NCI-H226 (cell line): ENCODE measurements around the gene RFXANK.
A peak's percentile ranks its signal among the peaks of the same experiment; 100 is the strongest.
"Not testable (repeated sequence)": the region's sequence is repeated elsewhere in the genome, so short reads cannot be mapped to it uniquely, and the experiment has no call there.

Source experiments
- DNase-seq: peaks from one replicate; pipeline ENCODE4 v3.0.0-alpha.2; 2015

Gene RFXANK, protein sequence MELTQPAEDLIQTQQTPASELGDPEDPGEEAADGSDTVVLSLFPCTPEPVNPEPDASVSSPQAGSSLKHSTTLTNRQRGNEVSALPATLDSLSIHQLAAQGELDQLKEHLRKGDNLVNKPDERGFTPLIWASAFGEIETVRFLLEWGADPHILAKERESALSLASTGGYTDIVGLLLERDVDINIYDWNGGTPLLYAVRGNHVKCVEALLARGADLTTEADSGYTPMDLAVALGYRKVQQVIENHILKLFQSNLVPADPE

DNA sequence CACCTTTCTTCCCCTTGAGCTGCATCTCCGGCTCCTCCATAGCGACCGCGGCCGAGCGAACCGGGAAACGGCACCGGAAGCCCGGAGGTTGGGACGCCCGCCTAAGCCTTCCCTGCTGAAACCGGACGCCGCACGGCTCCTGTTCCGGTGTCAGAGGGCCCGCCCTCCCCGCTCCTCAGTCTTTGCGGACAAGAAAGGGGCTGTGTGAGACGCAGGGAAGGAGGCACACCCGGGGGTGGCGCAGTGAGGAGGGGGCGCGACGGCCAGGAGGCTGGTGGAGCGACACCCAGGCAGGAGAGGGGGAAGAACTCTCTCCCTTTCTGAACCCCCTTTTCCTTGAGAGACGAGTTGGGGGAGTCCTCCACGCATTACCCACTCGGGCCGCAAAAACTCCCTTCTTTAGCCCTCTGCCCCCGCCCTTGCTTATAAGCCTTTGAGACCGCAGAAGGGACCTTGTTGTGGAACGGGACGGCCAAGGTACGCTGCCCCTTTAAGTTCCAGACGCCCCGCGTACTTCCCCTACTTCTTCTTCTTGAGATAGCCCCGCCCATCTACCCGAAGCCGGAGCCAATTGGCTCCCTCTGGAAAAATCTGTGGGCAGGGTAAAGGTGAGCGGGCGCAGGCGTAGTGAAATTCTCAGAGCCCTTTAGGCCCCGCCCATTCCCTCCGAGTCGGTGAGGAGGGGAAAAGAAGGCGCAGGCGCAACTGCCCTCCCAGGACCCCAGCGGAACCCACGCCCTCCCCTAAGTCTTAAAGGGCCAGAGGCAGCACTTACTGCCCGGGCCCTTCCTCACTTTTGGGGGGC is at the start of gene RFXANK, which contains the start of gene BORCS8:
Gene RFXANK, plus strand, starts transcription at position 181 of the 805 bp plus-strand sequence. CDS start 1,689 bp downstream, outside the sequence.
Gene BORCS8, minus strand, starts transcription at position 75 of the 805 bp plus-strand sequence. Its CDS starts 35 bp downstream, at position 40.
- peak; percentile 95 for DNase-seq

DNA sequence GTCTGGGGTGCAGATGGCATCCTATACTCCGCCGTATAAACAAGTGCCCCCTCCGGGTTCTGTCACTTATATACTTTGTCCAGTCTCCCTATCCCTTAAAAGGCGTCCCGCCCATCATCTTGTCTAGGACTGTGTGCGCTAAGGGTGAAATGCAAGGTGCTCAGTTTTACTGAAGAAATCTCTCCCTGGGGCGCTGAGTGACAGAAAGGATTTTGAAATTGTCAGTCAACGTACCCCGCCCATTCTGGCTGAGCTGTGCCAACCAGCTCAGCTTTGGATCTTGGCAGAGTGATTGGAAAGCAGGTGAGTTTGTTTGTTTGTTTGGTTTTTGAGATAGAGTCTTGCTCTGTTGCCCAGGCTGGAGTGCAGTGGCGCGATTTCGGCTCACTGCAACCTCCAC is 49.7 kb upstream of the RFXANK start:
- DNase-seq = no peak

DNA sequence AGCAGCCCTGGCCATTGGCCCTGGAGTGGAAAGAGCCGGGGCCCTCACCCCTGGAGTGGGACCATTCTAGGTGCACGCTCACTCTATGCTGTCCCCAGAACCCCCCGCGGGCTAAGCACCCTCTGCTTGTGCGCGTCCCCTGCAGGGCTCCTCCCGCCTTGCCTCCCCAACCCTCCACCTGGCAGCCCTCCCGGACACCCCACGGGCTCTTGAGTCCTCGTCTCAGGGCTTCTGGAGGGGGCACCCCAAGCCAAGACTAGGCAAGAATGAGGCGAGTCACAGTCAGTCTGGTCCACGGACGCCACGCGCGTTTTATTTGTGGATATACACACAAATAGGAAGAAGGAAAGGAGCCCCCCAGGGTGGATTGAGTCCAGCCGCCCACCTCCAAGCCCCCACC is 46.8 kb upstream of the RFXANK start:
- DNase-seq = no peak

DNA sequence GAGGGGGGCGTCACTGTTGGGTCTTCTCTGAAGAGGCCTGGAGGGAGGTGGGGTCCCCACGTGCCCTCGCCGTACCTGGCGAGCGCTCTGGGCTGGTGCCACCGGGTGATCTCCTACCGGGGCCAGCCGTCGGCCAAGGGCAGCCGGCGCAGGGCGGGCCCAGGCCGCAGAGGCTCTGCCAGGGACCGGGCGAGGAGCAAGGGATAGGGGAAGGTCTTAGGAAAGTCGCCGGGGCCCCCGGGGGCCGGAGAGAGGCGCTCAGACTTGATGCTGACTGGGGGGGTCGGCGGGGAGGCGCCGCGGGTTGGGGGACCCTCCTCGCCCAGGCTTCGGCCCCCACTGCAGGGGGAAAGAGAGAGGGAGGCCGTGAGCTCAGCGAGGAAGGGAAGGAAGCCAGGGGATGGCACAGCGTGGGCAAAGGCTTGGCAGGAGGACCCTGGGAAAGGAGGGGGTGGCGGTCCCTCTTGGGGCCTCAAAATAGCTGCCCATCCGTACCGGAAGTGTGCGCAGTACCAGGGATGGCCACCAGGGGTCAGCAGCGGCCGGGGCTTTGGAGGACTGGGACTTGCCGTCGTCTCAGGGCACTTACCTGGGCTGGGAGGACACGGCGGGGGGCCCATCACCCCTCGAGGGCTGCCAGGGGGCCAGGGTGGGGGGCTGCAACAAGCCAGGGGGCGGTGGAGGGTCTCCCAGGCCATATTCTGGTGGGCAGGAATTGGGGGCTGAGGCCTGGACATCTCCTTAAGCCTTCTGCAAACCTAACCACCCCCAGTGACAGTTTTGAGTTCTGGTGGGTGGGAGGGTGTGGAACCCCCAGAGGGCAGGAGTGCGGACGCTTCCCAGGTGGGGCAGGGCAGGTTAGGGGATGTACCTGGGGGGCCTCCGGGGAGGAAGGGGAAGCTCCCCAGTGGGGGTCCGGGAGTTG is 46.1 kb upstream of the RFXANK start:
- no peak for DNase-seq

DNA sequence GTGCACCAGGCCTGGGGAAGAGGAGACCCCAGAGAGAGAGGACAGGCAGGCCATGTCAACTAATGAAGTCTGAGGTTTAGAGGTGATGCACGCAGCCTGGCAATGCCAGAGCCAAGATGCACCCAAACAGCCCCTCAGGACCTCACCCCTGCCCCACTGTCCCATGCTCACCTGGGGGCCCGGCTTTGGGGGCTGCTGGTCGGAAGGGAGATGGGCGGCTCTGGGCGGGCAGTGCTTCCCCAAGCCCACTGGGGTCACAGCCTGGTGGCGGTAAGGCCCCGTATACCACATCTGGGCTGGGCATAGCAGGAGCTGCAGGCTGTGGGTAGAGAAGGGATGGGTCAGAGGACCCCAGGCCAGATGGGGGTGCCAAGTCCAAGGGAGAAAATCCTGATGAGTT is 45.2 kb upstream of the RFXANK start:
- no peak for DNase-seq

DNA sequence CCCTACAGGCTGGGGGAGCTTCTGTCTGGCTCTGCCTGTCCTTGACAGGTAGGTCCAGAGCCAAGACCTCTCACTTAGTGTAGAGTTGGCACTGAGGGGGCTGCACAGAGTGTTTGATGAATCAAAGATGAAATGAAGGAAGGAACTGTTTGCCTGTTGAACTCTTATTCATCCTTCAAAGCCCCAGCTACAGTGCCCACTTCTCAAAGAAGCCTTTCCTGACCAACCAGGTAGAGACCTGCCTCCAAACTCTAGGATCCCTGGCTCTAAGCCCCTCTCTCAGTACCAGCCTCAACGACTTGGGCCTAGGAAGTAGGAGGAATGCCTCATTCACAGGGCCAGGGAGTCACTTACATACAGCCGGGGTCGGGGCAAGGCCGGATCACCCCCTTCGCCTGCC is 44.7 kb upstream of the RFXANK start:
- DNase-seq = no peak

DNA sequence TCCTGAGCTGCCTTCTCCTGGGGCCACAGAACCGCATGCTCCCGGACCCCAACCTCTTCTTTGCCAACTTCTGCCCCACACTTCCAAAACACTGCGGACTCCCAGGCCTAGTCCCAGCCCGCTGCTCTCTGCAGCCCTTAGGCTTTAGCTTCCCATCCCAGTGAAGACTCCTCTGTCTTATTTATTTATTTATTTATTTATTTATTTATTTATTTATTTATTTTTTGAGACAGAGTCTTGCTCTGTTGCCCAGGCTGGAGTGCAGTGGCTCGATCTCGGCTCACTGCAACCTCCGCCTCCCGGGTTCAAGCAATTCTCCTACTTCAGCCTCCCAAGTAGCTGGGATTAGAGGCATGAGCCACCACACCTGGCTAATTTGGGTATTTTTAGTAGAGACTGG is 43.6 kb upstream of the RFXANK start:
- DNase-seq = not testable (repeated sequence)

DNA sequence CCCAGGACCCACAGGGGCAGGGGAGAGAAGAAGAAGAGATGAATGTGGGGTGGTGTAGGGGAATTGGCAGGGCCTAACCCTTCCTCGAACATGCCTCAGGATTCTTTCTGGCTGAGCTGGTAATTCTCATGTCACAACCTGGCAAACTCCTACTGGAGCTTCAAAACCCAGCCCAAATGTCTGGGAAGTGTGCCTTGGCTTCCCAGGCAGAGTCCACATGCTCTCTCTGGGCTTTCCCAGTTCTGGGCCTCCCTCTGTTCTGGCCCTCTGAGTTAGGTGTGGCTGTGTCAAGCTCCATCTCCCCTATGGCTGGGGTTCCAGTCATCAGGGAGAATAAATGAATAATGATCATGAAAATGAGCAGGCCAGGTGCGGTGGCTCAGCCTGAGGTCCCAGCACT is 42.6 kb upstream of the RFXANK start:
- no peak for DNase-seq

DNA sequence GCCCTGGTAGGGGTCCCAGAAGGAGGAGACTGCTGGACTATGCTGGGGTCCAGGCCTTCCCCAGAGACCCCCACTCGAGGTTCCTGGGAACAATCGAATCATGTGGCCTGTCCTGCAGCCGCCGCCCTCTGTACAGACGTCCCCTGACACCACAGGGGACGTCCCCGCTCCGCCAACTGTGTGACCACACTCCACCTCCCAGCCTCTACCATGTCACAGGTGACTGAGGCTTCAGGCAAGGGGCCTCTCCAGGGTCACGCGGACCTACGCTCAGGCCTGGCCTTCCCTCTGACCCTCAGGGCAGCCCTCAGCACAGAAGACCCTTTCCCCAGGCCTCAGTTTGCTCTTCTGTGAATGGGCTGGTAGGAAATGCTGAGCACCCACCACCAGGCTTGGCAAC is 40.6 kb upstream of the RFXANK start:
- no peak for DNase-seq

DNA sequence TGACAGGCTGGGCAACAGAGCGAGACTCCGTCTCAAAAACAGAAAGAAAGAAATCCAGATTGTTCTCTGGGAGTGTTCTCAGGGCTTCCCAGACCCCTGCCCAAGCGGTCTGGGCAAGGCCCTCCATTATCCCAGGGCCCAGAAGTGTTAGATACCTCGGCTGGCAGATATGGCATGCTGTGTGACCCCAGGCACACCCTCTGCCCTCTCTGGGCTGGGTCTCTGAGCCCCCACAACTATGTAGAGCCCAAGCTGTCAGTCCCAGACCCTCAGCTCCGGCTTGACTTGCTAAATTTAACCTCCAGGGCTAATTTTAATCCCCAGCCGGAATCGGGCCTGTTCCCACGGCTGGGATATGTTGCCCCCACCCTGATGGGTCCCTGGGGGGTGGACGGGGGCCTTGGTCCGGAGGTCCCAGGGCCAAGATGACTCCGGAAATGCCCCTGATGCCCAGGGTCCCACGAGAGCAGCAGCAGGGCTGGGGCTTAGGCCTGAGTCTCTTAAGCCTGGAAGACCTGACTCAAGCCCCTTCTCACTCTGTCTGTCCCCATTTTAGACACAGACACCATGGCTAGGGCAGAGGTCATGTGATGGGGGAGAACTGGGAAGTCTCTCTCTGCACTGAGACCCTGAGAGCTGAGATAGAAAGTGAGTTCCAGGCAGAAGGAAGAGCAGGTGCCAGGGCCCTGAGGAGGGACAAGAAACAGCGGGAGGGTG is 39.2 kb upstream of the RFXANK start:
- DNase-seq = no peak

DNA sequence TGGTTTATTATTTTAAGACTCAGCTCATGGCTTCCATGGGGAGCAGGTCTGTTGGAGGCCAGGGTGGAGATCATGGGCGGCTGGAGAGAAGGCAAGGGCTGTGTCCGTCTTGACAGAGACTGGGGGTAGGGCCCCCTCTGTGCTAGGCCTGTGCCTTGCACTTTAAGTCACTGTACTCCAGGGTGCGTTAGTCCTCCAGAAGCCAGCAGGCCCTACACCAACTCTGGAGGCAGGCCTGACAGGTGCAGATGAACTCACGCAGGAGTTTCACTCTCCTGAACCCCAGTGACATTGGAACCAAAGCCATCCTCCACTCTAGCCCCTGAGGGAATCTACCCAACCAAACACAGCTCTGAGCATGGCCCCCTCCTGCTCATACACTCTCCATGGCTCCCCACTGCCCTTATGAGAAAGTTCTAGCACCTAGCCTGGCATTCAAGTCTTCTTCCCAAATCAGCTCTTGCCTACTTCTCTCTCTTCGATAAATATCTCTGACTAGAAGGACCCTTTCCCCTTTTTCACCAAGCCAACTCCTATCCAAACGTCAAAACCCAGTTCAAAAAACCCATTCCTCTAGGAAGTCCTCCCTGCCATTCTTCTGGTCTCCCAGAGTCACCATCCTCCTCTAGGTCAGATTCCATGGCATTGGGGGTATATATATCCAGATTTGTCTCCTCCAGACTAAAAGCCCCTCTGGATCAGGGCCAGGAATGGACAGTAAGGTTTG is 37.1 kb upstream of the RFXANK start:
- DNase-seq = no peak

DNA sequence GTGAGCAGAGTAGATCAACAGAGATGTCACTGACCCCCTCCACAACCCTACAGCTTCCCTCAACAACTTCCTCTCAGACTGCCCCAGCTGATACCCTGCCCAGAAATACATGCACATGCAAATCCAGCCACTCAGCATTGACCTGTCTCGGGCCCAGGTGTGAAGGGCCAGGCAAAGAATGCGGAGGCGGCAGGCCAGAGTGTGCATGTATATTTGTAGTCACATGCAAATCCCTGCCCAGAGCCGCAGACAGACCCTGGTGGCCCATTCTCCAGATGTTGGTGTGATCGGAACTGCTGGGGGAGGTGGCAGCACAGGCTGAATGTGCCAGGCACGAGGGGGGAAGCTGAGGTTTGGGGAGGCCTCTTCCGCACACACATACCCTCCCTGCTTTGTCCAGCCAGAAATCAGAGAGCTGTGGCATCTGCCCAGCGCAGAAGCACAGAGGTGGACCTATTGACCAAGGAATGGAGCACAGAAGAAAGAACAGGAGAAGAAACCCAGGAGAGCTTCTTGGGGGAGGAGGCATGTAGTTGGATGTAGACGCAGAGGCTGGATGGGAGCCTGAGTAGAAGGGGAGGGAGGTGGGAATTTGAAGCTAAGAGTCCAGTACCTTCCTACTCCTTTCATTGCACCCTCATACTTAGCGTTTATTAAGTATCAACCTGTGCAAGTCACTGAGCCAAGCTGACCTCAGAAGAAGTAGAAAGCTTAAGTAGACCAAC is 36.4 kb upstream of the RFXANK start:
- DNase-seq = no peak

DNA sequence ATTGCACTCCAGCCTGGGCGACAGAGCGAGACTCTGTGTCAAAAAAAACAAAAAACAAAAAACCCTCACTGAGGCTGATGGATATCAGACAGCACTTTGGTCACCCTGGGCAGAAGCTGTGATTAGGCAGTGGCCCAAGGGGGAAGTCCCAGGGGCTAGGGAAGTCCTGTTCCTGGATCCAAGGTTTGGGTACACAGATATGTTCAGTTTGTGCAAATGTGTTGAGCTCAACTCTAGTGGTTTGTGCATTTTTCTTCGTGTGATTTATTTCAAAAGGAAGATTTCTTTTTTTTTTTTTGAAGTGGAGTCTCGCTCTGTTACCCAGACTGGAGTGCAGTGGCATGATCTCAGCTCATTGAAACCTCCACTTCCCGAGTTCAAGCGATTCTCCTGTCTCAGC is 34.2 kb upstream of the RFXANK start:
- DNase-seq = no peak

DNA sequence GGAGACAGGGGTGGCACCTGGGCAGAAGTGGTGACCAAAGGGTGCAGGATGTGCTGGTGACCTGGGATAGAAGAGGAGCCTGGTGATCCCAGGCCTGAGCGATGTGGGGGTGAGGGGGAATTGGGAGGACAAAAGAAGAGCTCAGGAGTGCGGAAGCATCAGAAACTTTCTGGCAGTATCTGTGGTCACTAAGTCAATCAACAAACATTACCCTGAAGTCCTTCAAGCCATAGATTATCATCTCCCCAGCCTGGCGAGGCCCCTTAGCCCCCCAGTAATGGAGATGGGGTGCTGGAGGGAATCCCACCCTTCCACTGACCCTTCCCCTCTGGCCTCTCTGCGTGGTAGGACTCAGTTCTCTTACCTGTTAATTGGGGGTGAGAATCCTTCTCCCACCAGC is 32.5 kb upstream of the RFXANK start:
- no peak for DNase-seq

DNA sequence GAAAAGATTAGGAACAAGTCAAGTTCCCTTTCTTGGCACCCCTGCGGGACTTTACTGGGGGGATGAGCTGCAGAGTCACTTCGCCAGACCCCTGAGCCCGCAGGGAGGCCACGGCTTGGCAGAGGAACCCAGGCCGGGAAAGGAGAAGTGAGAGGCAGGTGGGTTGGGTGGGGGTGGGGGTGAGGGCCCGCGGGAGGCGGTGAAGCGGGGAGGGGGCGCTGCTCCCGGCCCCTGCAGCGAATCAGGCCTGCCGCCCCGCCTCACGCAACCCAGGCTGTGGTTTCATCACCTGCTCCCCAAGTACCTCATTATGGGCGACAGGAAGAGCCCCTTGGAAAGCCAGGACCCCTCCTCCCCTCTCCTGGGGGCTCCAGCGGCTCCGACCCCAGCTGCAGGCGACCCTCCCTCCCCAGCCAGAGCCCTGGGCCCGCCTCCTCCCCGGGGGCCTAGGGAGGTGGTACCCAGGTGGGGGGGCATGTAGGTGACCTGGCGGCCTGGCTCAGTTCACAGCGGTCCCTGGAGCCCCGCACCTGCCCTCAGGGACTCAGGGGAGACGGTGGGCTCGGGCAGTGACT is 31.5 kb upstream of the RFXANK start:
- no peak for DNase-seq

DNA sequence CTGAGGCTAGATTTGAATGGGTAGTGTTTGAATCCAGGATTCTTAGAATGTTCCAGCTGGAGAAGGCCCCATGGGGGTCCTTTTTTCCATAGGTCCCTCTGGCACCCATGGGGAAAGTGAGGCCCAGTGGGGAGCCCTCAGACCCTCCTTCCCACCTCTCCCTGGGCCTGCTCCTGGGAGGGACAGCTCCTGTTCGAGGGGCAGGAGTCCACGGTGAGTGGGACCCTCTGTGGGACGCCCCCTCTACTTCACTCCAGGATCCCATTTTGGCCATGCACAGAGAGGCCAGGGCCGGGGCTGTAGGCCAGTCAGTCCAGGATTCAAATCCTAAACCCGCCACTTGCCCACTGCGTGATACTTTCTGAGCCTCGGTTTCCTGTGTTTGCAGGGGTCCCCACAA is 29.6 kb upstream of the RFXANK start:
- no peak for DNase-seq

DNA sequence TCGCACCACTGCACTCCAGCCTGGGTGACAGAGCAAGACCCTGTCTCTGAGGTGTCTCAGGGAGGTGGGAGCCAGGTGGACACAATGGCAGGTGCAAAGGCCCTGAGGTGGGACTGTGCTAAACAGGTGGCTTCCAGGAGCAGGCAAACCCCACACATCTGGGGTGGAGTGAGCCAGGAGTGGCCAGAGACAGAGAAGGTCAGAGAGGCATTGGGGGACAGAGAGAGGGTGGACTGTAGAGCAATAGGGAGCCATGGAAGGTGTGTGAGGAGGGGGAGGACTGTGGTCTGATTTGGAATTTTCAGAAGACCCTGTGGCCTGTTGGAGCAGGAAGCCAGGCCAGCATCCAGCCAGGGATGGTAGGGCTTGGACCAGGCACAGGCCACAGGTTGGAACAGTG is 26.7 kb upstream of the RFXANK start:
- DNase-seq = no peak

DNA sequence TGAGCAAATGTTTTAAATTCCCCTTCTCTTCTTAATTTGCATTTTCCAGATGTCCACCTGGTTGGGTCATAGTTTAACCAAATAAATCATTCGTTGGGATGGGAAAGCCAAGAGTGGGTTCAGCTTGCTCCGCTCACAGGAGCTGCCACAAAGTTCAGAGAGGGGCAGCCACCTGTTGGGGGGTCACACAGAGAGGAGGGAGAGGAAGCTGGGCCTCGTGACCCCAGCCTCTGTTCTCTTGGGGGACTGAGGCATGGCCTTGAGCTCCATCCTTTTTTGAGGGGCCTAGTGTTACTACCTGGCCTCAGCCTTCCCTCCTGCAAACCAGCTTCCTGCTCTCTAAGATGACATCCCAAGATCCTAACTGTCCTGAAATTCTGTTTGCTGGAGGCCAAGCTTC is 24.4 kb upstream of the RFXANK start:
- no peak for DNase-seq

DNA sequence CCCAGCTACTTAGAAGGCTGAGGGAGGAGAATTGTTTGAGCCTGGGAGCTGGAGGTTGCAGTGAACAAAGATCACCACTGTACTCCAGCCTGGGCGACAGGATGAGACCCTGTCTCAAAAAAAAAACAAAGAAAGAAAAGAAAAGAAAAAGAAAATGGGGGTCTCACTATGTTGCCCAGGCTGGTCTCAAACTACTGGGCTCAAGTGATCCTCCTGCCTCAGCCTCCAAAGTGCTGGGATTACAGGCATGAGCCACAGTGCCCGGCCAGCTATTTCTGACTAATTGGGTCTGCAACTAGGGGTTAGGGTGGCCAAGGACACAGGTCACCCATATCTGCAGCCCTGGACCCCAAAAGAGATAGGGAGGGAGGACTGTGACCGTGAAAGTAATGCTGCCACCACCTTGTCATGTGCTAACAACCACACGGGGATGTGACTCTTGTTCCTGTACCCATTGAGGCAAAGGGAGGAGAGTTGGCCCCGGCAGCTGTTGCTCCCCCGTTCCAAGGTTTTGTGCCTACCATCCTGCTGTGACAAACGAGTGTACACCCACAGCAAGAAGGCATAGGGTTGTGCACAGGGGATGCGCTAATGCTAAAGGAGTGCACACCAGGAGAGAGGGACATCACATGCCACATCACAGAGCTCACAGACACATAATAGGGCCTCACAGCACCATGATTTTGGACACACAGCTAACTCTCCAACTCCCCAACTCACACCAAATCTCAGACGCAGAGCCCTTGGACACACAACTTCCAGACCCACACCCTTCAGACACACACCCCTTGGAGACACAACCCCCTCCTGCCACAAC is 22.6 kb upstream of the RFXANK start:
- DNase-seq = no peak
